Duodenal mucosa (tissue), 2 donors: Measurements from ENCODE around the gene BCL6.

Source experiments
- H3K27ac ChIP-seq: one replicate; pipeline ENCODE4 v1.7.0; 2013; ENCODE audit warnings: low read depth, low read length
- H3K27me3 ChIP-seq, 2 donors: one replicate each; pipeline ENCODE4 v1.7.0; 2013; ENCODE audit warnings: low read length in 2 of 2, control low read depth in 1 of 2; ENCODE audit not compliant: insufficient read depth in 2 of 2, control insufficient read depth in 1 of 2
- H3K36me3 ChIP-seq, 2 donors: one replicate each; pipeline ENCODE4 v1.7.0; 2013; ENCODE audit warnings: low read length in 2 of 2, control low read depth in 1 of 2; ENCODE audit not compliant: insufficient read depth in 2 of 2, control insufficient read depth in 1 of 2
- H3K4me1 ChIP-seq, 2 donors: one replicate each; pipeline ENCODE4 v1.7.0; 2013; ENCODE audit warnings: low read length in 2 of 2, control low read depth in 1 of 2; ENCODE audit not compliant: insufficient read depth in 2 of 2, control insufficient read depth in 1 of 2
- H3K4me3 ChIP-seq, 2 donors: one replicate each; pipeline ENCODE4 v1.7.0; 2013; ENCODE audit warnings: low read length in 2 of 2, low read depth in 1 of 2
- H3K9ac ChIP-seq, 2 donors: one replicate each; pipeline ENCODE4 v1.7.0; 2013; ENCODE audit warnings: low read length in 2 of 2, low read depth in 1 of 2
- H3K9me3 ChIP-seq, 2 donors: one replicate each; pipeline ENCODE4 v1.7.0; 2013; ENCODE audit warnings: low read length in 2 of 2, control low read depth in 1 of 2; ENCODE audit not compliant: control insufficient read depth in 1 of 2

The BCL6 gene

DNA sequence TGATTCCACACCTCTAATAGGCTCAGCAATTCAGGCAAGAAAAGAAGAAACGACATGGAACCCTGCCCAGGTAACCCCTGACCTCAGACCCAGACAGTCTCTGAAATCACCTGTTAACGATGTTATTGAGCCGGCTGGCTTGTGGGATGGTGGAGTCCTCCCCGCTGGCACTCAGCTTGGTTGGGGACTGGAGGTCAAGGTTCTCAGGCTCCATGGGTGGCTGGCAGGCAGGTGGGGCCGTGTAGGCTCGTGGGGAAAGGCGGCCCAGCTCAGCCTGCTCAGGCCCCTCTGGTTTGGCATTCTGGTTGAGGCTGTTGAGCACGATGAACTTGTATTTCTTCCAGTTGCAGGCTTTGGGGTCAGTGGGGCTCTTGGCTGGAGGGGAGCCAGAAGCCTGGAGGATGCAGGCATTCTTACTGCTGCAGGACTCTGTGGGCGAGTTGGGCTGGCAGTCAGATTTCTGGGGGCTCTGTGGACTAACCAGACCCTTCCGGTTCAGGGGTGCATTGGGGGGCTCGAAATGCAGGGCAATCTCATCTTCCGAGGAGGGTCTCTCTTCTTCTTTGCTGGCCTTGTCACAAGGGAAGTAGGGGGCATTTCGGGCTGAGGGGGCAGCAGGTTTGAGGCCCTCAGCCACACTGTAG, 16.2 kb downstream of the BCL6 start:
- Histone ChIP-seq H3K4me3 (no peak overlapping the region), H3K27ac (no peak overlapping the region), H3K27me3 (no peaks in the 10 kb centered on the region), H3K9me3 (no peaks in the 10 kb centered on the region), H3K36me3 (peaks cover 40 to 92% of the 10 kb centered on the region in 2 donors), H3K4me1 (no peaks in the 10 kb centered on the region), H3K9ac (no peak overlapping the region)

DNA sequence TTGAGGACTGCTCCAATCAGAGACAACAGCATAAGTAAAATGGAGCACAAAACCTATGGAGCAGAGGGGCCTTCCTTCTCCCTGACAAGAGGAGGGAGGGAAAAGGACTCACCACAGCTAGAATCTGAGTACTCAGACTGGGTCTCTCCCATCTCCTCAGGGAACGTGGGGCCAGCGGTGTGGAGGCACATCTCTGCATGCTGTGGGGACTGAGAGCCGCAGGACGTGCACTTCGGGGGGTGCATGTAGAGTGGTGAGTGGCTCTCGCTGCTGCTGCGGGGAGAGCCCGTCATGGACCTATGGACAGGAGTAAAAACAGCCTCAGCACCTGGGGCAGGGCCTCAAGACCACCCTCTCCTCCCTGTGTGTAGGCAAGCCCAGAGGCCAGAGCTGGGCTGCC, 17.0 kb downstream of the BCL6 start:
- no peak overlapping the region for H3K9ac ChIP-seq
- no peak overlapping the region for H3K4me3 ChIP-seq
- H3K36me3 ChIP-seq: peaks cover 40 to 91% of the 10 kb centered on the region in 2 donors
- H3K27ac ChIP-seq: no peak overlapping the region
- H3K27me3 ChIP-seq: no peaks in the 10 kb centered on the region
- no peaks in the 10 kb centered on the region for H3K9me3 ChIP-seq
- no peaks in the 10 kb centered on the region for H3K4me1 ChIP-seq

DNA sequence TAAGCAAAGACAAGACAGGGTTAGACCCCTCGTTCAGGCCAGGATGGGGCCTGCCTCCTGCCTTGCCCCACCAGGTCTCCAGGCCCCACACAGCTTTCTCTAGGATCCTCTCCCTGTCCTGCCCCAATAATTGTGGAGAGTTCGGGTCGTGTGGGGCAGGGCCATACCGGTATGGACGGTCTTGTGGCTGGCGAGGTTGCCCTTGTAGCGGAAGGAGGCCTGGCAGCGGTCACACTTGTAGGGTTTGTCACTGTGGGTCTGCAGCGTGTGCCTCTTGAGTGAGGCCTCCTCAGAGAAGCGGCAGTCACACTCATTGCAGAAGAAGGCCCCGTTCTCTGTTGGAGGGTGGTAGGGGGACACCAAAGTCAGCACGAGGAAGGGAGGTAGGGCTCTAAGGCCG, 18.7 kb downstream of the BCL6 start:
- Histone ChIP-seq H3K4me1 (no peaks in the 10 kb centered on the region), H3K27ac (no peak overlapping the region), H3K36me3 (peaks cover 41 to 86% of the 10 kb centered on the region in 2 donors), H3K9me3 (no peaks in the 10 kb centered on the region), H3K9ac (no peak overlapping the region), H3K27me3 (no peaks in the 10 kb centered on the region), H3K4me3 (no peak overlapping the region)

DNA sequence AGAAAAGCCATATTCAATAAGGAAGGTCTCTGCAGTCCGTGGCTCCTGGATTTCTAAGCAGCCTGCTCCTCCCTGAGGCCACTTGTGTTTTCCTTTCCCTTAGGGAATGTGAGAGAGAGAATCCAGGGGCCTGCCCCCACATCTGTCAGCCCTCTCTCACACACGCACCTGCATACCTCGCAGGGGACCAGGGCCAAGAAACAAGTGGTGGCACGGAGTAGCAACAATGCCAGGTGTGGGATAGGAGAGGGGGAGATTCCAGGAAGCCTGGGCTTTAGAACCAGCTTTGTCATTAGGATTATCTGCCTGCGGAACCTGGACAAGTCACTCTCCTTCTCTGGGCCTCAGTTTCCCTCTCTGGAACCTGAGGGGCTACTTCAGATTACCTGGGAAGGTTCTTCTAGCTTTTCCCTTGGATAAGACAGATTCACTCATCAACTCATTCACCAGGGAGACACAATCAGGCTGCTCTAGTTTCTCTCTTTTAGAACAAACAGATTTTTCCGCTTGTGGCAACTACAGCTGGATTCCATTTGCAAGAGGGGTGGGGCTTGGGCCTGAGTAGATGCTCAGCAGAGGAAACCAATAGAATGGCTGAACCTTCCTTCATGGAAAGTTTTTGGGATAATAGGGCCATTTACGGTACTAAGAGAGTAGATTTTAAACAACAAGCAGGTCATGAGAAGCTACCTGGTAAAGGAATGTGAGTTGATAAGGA, 19.5 kb downstream of the BCL6 start:
- Histone ChIP-seq H3K9me3 (no peaks in the 10 kb centered on the region), H3K27ac (no peak overlapping the region), H3K4me3 (no peak overlapping the region), H3K36me3 (peaks cover 34 to 83% of the 10 kb centered on the region in 2 donors), H3K27me3 (no peaks in the 10 kb centered on the region), H3K9ac (no peak overlapping the region), H3K4me1 (no peaks in the 10 kb centered on the region)

DNA sequence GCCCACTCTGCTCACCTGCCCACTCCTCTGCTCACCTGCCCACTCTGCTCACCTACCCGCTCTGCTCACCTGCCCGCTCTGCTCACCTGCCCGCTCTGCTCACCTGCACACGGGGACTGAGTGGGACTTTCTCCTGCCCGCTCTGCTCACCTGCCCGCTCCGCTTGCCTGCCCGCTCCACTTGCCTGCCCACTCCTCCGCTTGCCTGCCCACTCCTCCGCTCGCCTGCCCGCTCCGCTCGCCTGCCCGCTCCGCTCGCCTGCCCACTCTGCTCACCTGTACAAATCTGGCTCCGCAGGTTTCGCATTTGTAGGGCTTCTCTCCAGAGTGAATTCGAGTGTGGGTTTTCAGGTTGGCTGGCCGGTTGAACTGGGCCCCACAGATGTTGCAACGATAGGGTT, 20.0 kb downstream of the BCL6 start:
- Histone ChIP-seq H3K27me3 (no peaks in the 10 kb centered on the region), H3K27ac (no peak overlapping the region), H3K36me3 (peaks cover 28 to 77% of the 10 kb centered on the region in 2 donors), H3K9ac (no peak overlapping the region), H3K4me1 (no peaks in the 10 kb centered on the region), H3K9me3 (no peaks in the 10 kb centered on the region), H3K4me3 (no peak overlapping the region)

DNA sequence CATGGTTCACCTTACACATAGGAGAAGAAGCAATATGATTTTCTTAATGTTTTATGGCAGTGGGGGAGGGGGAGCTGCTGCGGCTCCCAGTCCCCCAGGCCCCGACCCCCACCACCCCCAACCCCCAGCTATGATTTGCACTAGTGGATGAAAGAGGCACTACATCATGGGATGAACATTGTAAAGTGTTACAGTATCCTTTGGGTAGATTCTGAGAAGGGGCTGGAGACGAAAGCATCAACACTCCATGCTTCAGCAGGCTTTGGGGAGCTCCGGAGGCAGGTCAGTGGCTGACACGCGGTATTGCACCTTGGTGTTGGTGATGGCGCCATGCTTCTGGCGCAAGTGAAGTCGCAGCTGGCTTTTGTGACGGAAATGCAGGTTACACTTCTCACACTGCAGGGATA, 23.1 kb downstream of the BCL6 start:
- Histone ChIP-seq H3K36me3 (peaks cover 10 to 49% of the 10 kb centered on the region in 2 donors), H3K9ac (no peak overlapping the region), H3K9me3 (no peaks in the 10 kb centered on the region), H3K4me1 (no peaks in the 10 kb centered on the region), H3K27ac (no peak overlapping the region), H3K4me3 (no peak overlapping the region), H3K27me3 (no peaks in the 10 kb centered on the region)

DNA sequence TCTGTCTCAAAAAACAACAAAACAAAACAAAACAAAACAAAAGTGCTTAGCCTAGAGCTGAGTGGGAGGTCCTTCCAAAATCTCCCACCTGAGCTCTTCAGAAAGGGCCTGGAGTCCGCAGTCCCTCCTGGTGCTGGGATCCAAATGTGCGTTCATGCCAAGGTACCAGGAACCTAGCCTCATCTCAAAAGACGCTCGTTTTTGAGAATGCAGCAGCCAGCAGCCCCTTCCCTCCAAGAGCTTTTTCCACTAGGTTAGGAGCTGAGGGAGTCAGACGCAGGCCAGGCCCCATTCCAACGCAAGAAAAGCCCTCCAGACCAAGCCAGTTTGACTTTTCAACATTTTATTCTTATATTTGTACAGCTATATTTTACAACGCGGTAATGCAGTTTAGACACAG, 24.2 kb downstream of the BCL6 start:
- no peak overlapping the region for H3K27ac ChIP-seq
- no peaks in the 10 kb centered on the region for H3K9me3 ChIP-seq
- peaks cover 10 to 38% of the 10 kb centered on the region in 2 donors for H3K36me3 ChIP-seq
- H3K9ac ChIP-seq: no peak overlapping the region
- no peaks in the 10 kb centered on the region for H3K4me1 ChIP-seq
- no peaks in the 10 kb centered on the region for H3K27me3 ChIP-seq
- no peak overlapping the region for H3K4me3 ChIP-seq

DNA sequence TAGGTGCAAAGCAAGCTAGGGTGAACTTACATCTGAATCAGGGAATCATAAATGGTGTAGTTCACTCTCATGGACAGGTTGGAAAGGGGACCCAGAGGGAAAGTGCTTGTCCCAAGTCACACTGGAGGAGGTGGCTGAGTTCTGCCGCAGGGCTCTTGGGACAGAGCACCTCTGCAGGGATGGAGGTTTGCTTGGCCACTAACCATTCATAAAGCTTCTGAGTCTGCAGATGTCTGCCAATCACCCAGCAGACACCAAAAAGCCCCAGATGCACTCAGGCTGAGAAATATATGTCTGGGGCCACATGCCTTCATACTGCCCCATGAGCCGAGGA, 25.0 kb downstream of the BCL6 start:
- Histone ChIP-seq H3K9ac (no peak overlapping the region), H3K9me3 (no peaks in the 10 kb centered on the region), H3K27me3 (no peaks in the 10 kb centered on the region), H3K4me3 (no peak overlapping the region), H3K4me1 (no peaks in the 10 kb centered on the region), H3K27ac (no peak overlapping the region), H3K36me3 (peaks cover 10 to 31% of the 10 kb centered on the region in 2 donors)

DNA sequence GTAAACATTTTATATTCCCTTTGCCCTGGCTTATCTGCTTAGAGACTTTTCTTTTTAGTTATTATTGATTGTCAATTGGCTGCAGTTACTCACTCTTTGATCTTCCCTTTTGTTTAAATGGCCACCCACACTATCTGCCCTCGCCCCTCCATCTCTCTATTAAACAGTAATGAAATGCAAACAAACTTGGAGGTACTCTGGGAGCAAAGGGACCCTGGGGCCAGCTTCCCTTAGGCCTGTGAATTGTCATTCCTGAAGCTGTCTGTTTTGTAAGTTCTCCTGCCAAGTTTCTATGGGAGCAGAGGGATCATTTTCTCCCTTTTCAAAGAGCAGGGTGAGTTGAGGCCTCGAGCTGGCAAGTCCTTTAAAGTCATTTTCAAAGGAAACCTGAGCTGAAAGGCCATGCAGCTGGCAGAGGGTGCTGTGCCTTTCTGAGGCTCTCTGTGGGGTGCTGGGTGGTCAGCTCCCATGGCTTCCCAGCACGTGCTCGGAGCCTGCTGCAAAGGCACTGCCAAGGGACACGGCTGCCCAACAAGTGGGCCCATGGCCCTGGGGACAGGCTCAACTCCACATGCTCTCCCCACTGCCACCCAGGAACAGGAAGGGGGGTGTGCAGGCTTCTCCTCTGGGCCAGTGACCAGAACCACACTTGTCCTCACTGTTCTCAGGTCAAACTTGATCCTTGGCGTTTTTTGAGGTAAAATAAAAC, 25.5 kb downstream of the BCL6 start:
- Histone ChIP-seq H3K9ac (no peak overlapping the region), H3K9me3 (no peaks in the 10 kb centered on the region), H3K27me3 (no peaks in the 10 kb centered on the region), H3K27ac (no peak overlapping the region), H3K4me3 (no peak overlapping the region), H3K4me1 (no peaks in the 10 kb centered on the region), H3K36me3 (peaks cover 8 to 26% of the 10 kb centered on the region in 2 donors)

DNA sequence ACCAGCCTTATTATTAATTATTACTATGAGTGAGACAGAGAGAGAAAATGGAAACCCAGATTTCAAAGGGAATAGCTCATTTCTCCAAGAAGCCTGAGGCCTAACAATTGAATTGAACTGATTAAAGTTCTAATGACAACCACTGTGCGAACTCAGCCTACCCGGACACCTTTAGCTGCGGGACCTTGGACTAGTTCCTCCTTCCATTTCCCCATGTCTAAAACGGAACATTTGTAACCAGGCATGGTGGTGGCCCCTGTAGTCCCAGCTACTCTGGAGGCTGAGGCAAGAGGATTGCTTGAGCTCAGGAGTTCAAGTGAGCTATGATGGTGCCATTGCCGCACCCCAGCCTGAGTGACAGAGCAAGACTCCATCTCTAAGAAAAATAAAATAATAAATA, 26.5 kb downstream of the BCL6 start:
- Histone ChIP-seq H3K4me3 (no peak overlapping the region), H3K27me3 (no peaks in the 10 kb centered on the region), H3K27ac (no peak overlapping the region), H3K9ac (no peak overlapping the region), H3K9me3 (no peaks in the 10 kb centered on the region), H3K36me3 (peaks cover 5 to 16% of the 10 kb centered on the region in 2 donors), H3K4me1 (peaks cover 0 to 4% of the 10 kb centered on the region in 2 donors)
